H54 (cell line): ENCODE measurements around the gene C17orf113.

ENCODE experiments used
- DNase-seq: peaks from one replicate; pipeline ENCODE4 v3.0.0; 2011; ENCODE audit warnings: low spot score, mixed read lengths; ENCODE audit not compliant: insufficient read length
- FAIRE-seq: peaks from 3 replicates; lab custom pipeline; 2011; peaks lifted over from hg19 to GRCh38; lab: Jason Lieb, UNC
- POLR2A ChIP-seq: IDR thresholded peaks from 2 replicates; pipeline ENCODE4 v1.6.1; 2011; ENCODE audit warnings: low read depth, mild to moderate bottlenecking, low read length

The C17orf113 gene

GRCh38 chr17:42009170-42009569 lies 41.2 kb downstream of the C17orf113 start:
- DNase-seq, result no peak
- TF ChIP-seq POLR2A, result no peak
- FAIRE-seq, result no peak

GRCh38 chr17:42005166-42005565 lies 45.2 kb downstream of the C17orf113 start:
- no peak for TF ChIP-seq POLR2A
- DNase-seq, result no peak
- FAIRE-seq, result no peak

GRCh38 chr17:42002792-42003301 lies 47.6 kb downstream of the C17orf113 start:
- TF ChIP-seq POLR2A, result no peak
- DNase-seq (no peak), FAIRE-seq (no peak)

GRCh38 chr17:42002175-42002791 lies 48.1 kb downstream of the C17orf113 start:
- no peak for FAIRE-seq

GRCh38 chr17:42001729-42002128 lies 48.7 kb downstream of the C17orf113 start:
- DNase-seq (no peak), FAIRE-seq (no peak)
- TF ChIP-seq POLR2A, result no peak

More at GRCh38 chr17:42002175-42002791, 48.1 kb downstream of the C17orf113 start:
- no peak for DNase-seq
- TF ChIP-seq POLR2A, result no peak

GRCh38 chr17:42000413-42001133 lies 49.8 kb downstream of the C17orf113 start:
- FAIRE-seq, result no peak
- no peak for TF ChIP-seq POLR2A
- no peak for DNase-seq

GRCh38 chr17:41998497-41998896 lies 51.9 kb downstream of the C17orf113 start:
- FAIRE-seq, result no peak
- no peak for DNase-seq

GRCh38 chr17:41996855-41997164 lies 53.6 kb downstream of the C17orf113 start:
- no peak for TF ChIP-seq POLR2A
- no peak for FAIRE-seq

More at GRCh38 chr17:41998497-41998896, 51.9 kb downstream of the C17orf113 start:
- no peak for TF ChIP-seq POLR2A

GRCh38 chr17:41992576-41992975 lies 57.8 kb downstream of the C17orf113 start:
- FAIRE-seq (no peak), DNase-seq (no peak)
- no peak for TF ChIP-seq POLR2A

More at GRCh38 chr17:41996855-41997164, 53.6 kb downstream of the C17orf113 start:
- no peak for DNase-seq

GRCh38 chr17:41989702-41990419 lies 60.5 kb downstream of the C17orf113 start:
- no peak for TF ChIP-seq POLR2A
- DNase-seq, result no peak
- no peak for FAIRE-seq

- FAIRE-seq (no peak), DNase-seq (no peak)
- TF ChIP-seq POLR2A, result no peak
Measured at GRCh38 chr17:41988418-41988817, 62.0 kb downstream of the C17orf113 start.
